NCI-H128 (cell line): ENCODE results near the gene DCBLD2.

Source experiments
- DNase-seq: peaks from one replicate; lab custom pipeline; 2025; ENCODE audit not compliant: unreplicated experiment; lab: John Stamatoyannopoulos, UW

The DCBLD2 gene

GRCh38 chr3:98797905-98798304, 103.6 kb downstream of the DCBLD2 start:
- no peak for DNase-seq

GRCh38 chr3:98796334-98796733, 105.2 kb downstream of the DCBLD2 start:
- no peak for DNase-seq

- no peak for DNase-seq
Measured at GRCh38 chr3:98793971-98794370, 107.5 kb downstream of the DCBLD2 start.

- DNase-seq: no peak
Measured at GRCh38 chr3:98791341-98792325, 109.9 kb downstream of the DCBLD2 start.

GRCh38 chr3:98788651-98789050, 112.8 kb downstream of the DCBLD2 start:
- DNase-seq: no peak

GRCh38 chr3:98787181-98787580, 114.3 kb downstream of the DCBLD2 start:
- DNase-seq: no peak

- DNase-seq: no peak
Measured at GRCh38 chr3:98786364-98787006, 115.0 kb downstream of the DCBLD2 start.

- DNase-seq: no peak
Measured at GRCh38 chr3:98784666-98785600, 116.6 kb downstream of the DCBLD2 start.

- no peak for DNase-seq
Measured at GRCh38 chr3:98784042-98784441, 117.5 kb downstream of the DCBLD2 start.

- DNase-seq: no peak
Measured at GRCh38 chr3:98782824-98783500, 118.5 kb downstream of the DCBLD2 start.

- DNase-seq: no peak
Measured at GRCh38 chr3:98780343-98780742, 121.2 kb downstream of the DCBLD2 start.

- DNase-seq: no peak
Measured at GRCh38 chr3:98779541-98780335, 121.8 kb downstream of the DCBLD2 start.

GRCh38 chr3:98778852-98779413, 122.6 kb downstream of the DCBLD2 start:
- no peak for DNase-seq

GRCh38 chr3:98778383-98778782, 123.1 kb downstream of the DCBLD2 start:
- no peak for DNase-seq

GRCh38 chr3:98777801-98778220, 123.7 kb downstream of the DCBLD2 start:
- no peak for DNase-seq

- DNase-seq: no peak
Measured at GRCh38 chr3:98777286-98777685, 124.2 kb downstream of the DCBLD2 start.

GRCh38 chr3:98776140-98776493, 125.4 kb downstream of the DCBLD2 start:
- DNase-seq: no peak

GRCh38 chr3:98775459-98776139, 125.9 kb downstream of the DCBLD2 start:
- no peak for DNase-seq

- no peak for DNase-seq
Measured at GRCh38 chr3:98772022-98772421, 129.5 kb downstream of the DCBLD2 start.
